A549 (cell line): Measurements from ENCODE around the gene TCTN1. TPM values are rescaled to one million over a fixed set of nuclear protein-coding genes. Genes with fewer than 3 reads are reported as not detected.

Experiments used
- ATAC-seq, 2 experiments: fragments of 200-7000 bp in 1 of 2; fragments of >200 bp in 1 of 2; cut with Nextera tagmentation in 1 of 2; cut with Tn5 transposase in 1 of 2; 3 replicates each; pipeline versions ENCODE4 v1.8.0 to v1.9.1; 2018 to 2020; ENCODE audit warnings: mild to moderate bottlenecking in 1 of 2, moderate library complexity in 1 of 2
- CTCF ChIA-PET: fragments of 300-600 bp; sonication (Branson Sonifier 250); formaldehyde crosslinking; extraction: SDS; loops from one replicate; lab custom pipeline; 2021; ENCODE audit warnings: antibody characterized with exemption, inconsistent platforms; lab: Yijun Ruan, JAX
- POLR2A ChIA-PET: fragments of 350-600 bp; formaldehyde crosslinking; extraction: SDS; loops from one replicate; lab custom pipeline; 2021; ENCODE audit warnings: antibody characterized with exemption, inconsistent platforms; lab: Yijun Ruan, JAX
- DNase-seq, 2 experiments: peaks; one replicate each; pipeline versions ENCODE4 v3.0.0 to v3.0.0-alpha.2; 2011 to 2016; ENCODE audit warnings: low read depth in 1 of 2, low spot score in 1 of 2
- FAIRE-seq: peaks from 2 replicates; lab custom pipeline; 2011; peaks lifted over from hg19 to GRCh38; lab: Jason Lieb, UNC
- H3K27ac ChIP-seq, 2 experiments: fragments of >200 bp; sonication (Bioruptor Twin); formaldehyde crosslinking; 3 replicates each; pipeline ENCODE4 v1.5.1; 2016 to 2017
- H3K4me1 ChIP-seq: fragments of >200 bp; sonication (Bioruptor Twin); formaldehyde crosslinking; 3 replicates; pipeline ENCODE4 v1.6.1; 2016
- H3K4me2 ChIP-seq: fragments of >200 bp; sonication (Bioruptor Twin); formaldehyde crosslinking; 3 replicates; pipeline ENCODE4 v1.6.1; 2016
- H3K4me3 ChIP-seq: fragments of >200 bp; sonication (Bioruptor Twin); formaldehyde crosslinking; 3 replicates; pipeline ENCODE4 v1.5.1; 2016
- H3K9me3 ChIP-seq: fragments of >200 bp; sonication (Bioruptor Twin); formaldehyde crosslinking; 3 replicates; pipeline ENCODE4 v1.6.1; 2016
- ATOH8 ChIP-seq: fragments of 250-450 bp; sonication (Bioruptor Pico); IDR thresholded peaks from 2 replicates; pipeline ENCODE4 v1.5.0; 2020; ENCODE audit warnings: low read depth, mild to moderate bottlenecking, moderate library complexity
- E2F6 ChIP-seq: IDR thresholded peaks from 2 replicates; pipeline ENCODE4 v1.6.1; 2012; ENCODE audit warnings: low read depth, borderline replicate concordance
- ELK1 ChIP-seq: fragments of 150-350 bp; IDR thresholded peaks from 2 replicates; pipeline ENCODE4 v1.6.1; 2014; ENCODE audit warnings: low read depth, mild to moderate bottlenecking, low read length
- EP300 ChIP-seq, 2 experiments: fragments of >200 bp; sonication (Bioruptor Twin); formaldehyde crosslinking; IDR thresholded peaks; 2 replicates in 1 of 2; 3 replicates in 1 of 2; pipeline ENCODE4 v1.6.1; 2016 to 2017
- FOSL2 ChIP-seq, 2 experiments: fragments of 450-650 bp in 1 of 2; fragments of >200 bp in 1 of 2; sonication (Bioruptor Twin) in 1 of 2; formaldehyde crosslinking; IDR thresholded peaks; 2 replicates each; pipeline versions ENCODE4 v1.5.0 to v1.6.1; 2016 to 2020; ENCODE audit warnings: mild to moderate bottlenecking in 1 of 2, moderate library complexity in 1 of 2
- FOXS1 ChIP-seq: fragments of 250-450 bp; sonication (Bioruptor Pico); IDR thresholded peaks from 2 replicates; pipeline ENCODE4 v1.5.0; 2020; ENCODE audit warnings: mild to moderate bottlenecking, moderate library complexity
- HEYL ChIP-seq: fragments of 250-450 bp; sonication (Bioruptor Pico); IDR thresholded peaks from 2 replicates; pipeline ENCODE4 v1.8.0; 2021; ENCODE audit warnings: mild to moderate bottlenecking, moderate library complexity
- HMGXB4 ChIP-seq: fragments of 250-450 bp; sonication (Bioruptor Pico); IDR thresholded peaks from 2 replicates; pipeline ENCODE4 v1.5.0; 2021; ENCODE audit warnings: mild to moderate bottlenecking, moderate library complexity, borderline replicate concordance
- HOXB13 ChIP-seq: fragments of 250-450 bp; sonication (Bioruptor Pico); IDR thresholded peaks from 2 replicates; pipeline ENCODE4 v1.5.0; 2020; ENCODE audit warnings: low read depth, mild to moderate bottlenecking, moderate library complexity
- HOXB5 ChIP-seq: fragments of 250-450 bp; sonication (Bioruptor Pico); IDR thresholded peaks from 2 replicates; pipeline ENCODE4 v1.5.0; 2020; ENCODE audit warnings: mild to moderate bottlenecking, moderate library complexity
- JUN ChIP-seq, 2 experiments: fragments of >200 bp; sonication (Bioruptor Twin); formaldehyde crosslinking; IDR thresholded peaks; 2 replicates in 1 of 2; 3 replicates in 1 of 2; pipeline ENCODE4 v1.6.1; 2016 to 2017
- JUNB ChIP-seq: fragments of >200 bp; sonication (Bioruptor Twin); formaldehyde crosslinking; IDR thresholded peaks from 2 replicates; pipeline ENCODE4 v1.6.1; 2016
- KDM1A ChIP-seq: fragments of 200-600 bp; sonication (generic); IDR thresholded peaks from 2 replicates; pipeline ENCODE4 v1.6.1; 2016; ENCODE audit warnings: low read depth, mild to moderate bottlenecking
- MAZ ChIP-seq: fragments of 150-350 bp; IDR thresholded peaks from 2 replicates; pipeline ENCODE4 v1.6.1; 2014; ENCODE audit warnings: antibody characterized with exemption, low read depth, low read length, borderline replicate concordance
- PHF8 ChIP-seq: fragments of 200-600 bp; sonication (generic); IDR thresholded peaks from 2 replicates; pipeline ENCODE4 v1.6.1; 2016; ENCODE audit warnings: low read depth, mild to moderate bottlenecking, antibody characterized with exemption, moderate library complexity, borderline replicate concordance
- RFX5 ChIP-seq: fragments of 450-650 bp; IDR thresholded peaks from 2 replicates; pipeline ENCODE4 v1.7.1; 2014; ENCODE audit warnings: antibody characterized with exemption, mild to moderate bottlenecking, moderate library complexity
- RNF2 ChIP-seq: fragments of 200-600 bp; sonication (generic); IDR thresholded peaks from 2 replicates; pipeline ENCODE4 v1.6.1; 2016; ENCODE audit warnings: low read depth, mild to moderate bottlenecking, antibody characterized with exemption, moderate library complexity, borderline replicate concordance
- SREBF2 ChIP-seq: fragments of 450-650 bp; IDR thresholded peaks from 2 replicates; pipeline ENCODE4 v1.6.1; 2014; ENCODE audit warnings: mild to moderate bottlenecking, moderate library complexity
- ZNF302 ChIP-seq: fragments of 250-450 bp; sonication (Bioruptor Pico); IDR thresholded peaks from 2 replicates; pipeline ENCODE4 v1.9.0; 2021; ENCODE audit warnings: inconsistent platforms, mild to moderate bottlenecking, moderate library complexity
- WGBS: methylation state at CpG from one replicate; pipeline ENCODE4 v1.1.6; 2017; ENCODE audit errors: missing lambda C conversion rate; 5-methylcytosine and 5-hydroxymethylcytosine counted together
- polyA plus RNA-seq, 4 experiments: library from polyadenylated mRNA; depleted of rRNA in 3 of 4; stranded (reverse); fragments of >200 nt; fragmentation: RNase III in 1 of 4; extraction: RNeasy Plus Mini Kit Qiagen cat#74134 plus additional on column Dnase treatment in 1 of 4; gene quantifications; 2 replicates in 3 of 4; 3 replicates in 1 of 4; pipeline ENCODE4 v1.2.3, GENCODE V29; 2011 to 2017

The TCTN1 gene
- polyA plus RNA-seq, 2 of the 4 experiments (the other 2 are of a cell fraction), result 26.5 to 56.9 TPM

- Histone ChIP-seq H3K4me3 (no peak overlapping the region), H3K4me2 (no peak overlapping the region), H3K27ac (no peak overlapping the region)
- FAIRE-seq (no peak), DNase-seq (no peak), ATAC-seq (peak in 1 of 2 experiments; percentile 25; a peak in 3 of 6 replicates)
- WGBS, result 66% methylated on average over 5 of the region's 5 CpGs
- POLR2A ChIA-PET, result no interaction called here
- TF ChIP-seq JUN (IDR thresholded peaks at IDR 0.05), result no peak
- TF ChIP-seq, all 56 proteins: peak for 0
- no peaks in the 10 kb centered on the region for H3K4me1 ChIP-seq
- peaks cover 8% of the 10 kb centered on the region; the same call in 1 of the 3 replicates for H3K9me3 ChIP-seq
- CTCF ChIA-PET, result interaction anchor here (0.6 to 1.4 kb wide), 2 partner anchors 18 to 76 kb away, joined by 3 to 5 read pairs; no protein-coding TSS in a partner anchor
These were observed 63.4 kb downstream of the TCTN1 start for GRCh38 chr12:110677206-110677911.

GRCh38 chr12:110677982-110678381 lies 64.1 kb downstream of the TCTN1 start:
- Histone ChIP-seq H3K4me2 (no peak overlapping the region), H3K27ac (no peak overlapping the region), H3K9me3 (peaks cover 8% of the 10 kb centered on the region; the same call in 1 of the 3 replicates), H3K4me1 (no peaks in the 10 kb centered on the region), H3K4me3 (no peak overlapping the region)
- ChIA-PET POLR2A (no interaction called here), CTCF (interaction anchor here (0.6 to 1.4 kb wide), 2 partner anchors 18 to 75 kb away, joined by 3 to 5 read pairs; no protein-coding TSS in a partner anchor)
- no peak for DNase-seq
- TF ChIP-seq HOXB5 (CRISPR knock-in tag), result no peak
- no peak for TF ChIP-seq HOXB13 (CRISPR knock-in tag)
- WGBS, result 61% methylated on average over 4 of the region's 4 CpGs
- no peak for FAIRE-seq
- ATAC-seq, result no peak

- Histone ChIP-seq H3K4me2 (no peak overlapping the region), H3K9me3 (peaks cover 8% of the 10 kb centered on the region; the same call in 1 of the 3 replicates), H3K27ac (no peak overlapping the region), H3K4me3 (no peak overlapping the region), H3K4me1 (no peaks in the 10 kb centered on the region)
- no peak for ATAC-seq
- CTCF ChIA-PET, result interaction anchor here (0.6 to 2.2 kb wide), 5 partner anchors 9 to 634 kb away, joined by 3 to 5 read pairs (median 4); no protein-coding TSS in a partner anchor
- POLR2A ChIA-PET, result no interaction called here
- WGBS, result 79% methylated on average over 12 of the region's 12 CpGs
- no peak for FAIRE-seq
- no peak for DNase-seq
- TF ChIP-seq MAZ, result no peak
- no peak for TF ChIP-seq HEYL
- no peak for TF ChIP-seq FOSL2 (IDR thresholded peaks at IDR 0.05)
- no peak for TF ChIP-seq FOSL2 (CRISPR knock-in tag; IDR thresholded peaks at IDR 0.05)
- TF ChIP-seq ELK1, result no peak
- TF ChIP-seq FOXS1 (CRISPR knock-in tag), result no peak
- no peak for TF ChIP-seq SREBF2
- TF ChIP-seq HMGXB4 (CRISPR knock-in tag), result no peak
- TF ChIP-seq ATOH8 (CRISPR knock-in tag), result no peak
- no peak for TF ChIP-seq RNF2
- TF ChIP-seq KDM1A, result no peak
- TF ChIP-seq RFX5, result no peak
- TF ChIP-seq ZNF302 (CRISPR knock-in tag), result no peak
- TF ChIP-seq EP300 (IDR thresholded peaks at IDR 0.05), result no peak
- no peak for TF ChIP-seq JUNB
- no peak for TF ChIP-seq E2F6
- TF ChIP-seq PHF8, result no peak
These were observed 65.3 kb downstream of the TCTN1 start for GRCh38 chr12:110679201-110679600.
